Endothelial cell of umbilical vein (primary cell): Measurements from ENCODE around the gene F5.

ENCODE experiments used
- EZH2 ChIP-seq: IDR thresholded peaks from 2 replicates; pipeline ENCODE4 v1.6.1; 2012; ENCODE audit warnings: borderline replicate concordance, low read depth, mild to moderate bottlenecking, moderate library complexity, low read length, inconsistent platforms; ENCODE audit not compliant: severe bottlenecking
- FOS ChIP-seq: IDR thresholded peaks from 2 replicates; pipeline ENCODE4 v1.6.1; 2011; ENCODE audit warnings: mild to moderate bottlenecking, low read length, moderate library complexity, borderline replicate concordance; ENCODE audit not compliant: insufficient read depth
- JUN ChIP-seq: IDR thresholded peaks from 2 replicates; pipeline ENCODE4 v1.6.1; 2011; ENCODE audit warnings: borderline replicate concordance, low read depth; ENCODE audit not compliant: insufficient read length, insufficient read depth
- MYC ChIP-seq: IDR thresholded peaks from one replicate; pipeline ENCODE4 v1.6.1; 2011; ENCODE audit warnings: mild to moderate bottlenecking, low read depth, low read length
- POLR2AphosphoS5 ChIP-seq: IDR thresholded peaks from 2 replicates; pipeline ENCODE4 v1.6.1; 2012; ENCODE audit warnings: low read depth, mild to moderate bottlenecking, control low read depth, low read length, moderate library complexity; ENCODE audit not compliant: insufficient read depth
- TF ChIP-seq, protein P1 (sequence below), 2 donors: IDR thresholded peaks; 1 replicate in 1 of 2; 2 replicates in 1 of 2; pipeline ENCODE4 v1.5.1; 2011; ENCODE audit warnings: low read length in 2 of 2, mild to moderate bottlenecking in 2 of 2, moderate library complexity in 2 of 2, control low read depth in 1 of 2, inconsistent platforms in 1 of 2, low read depth in 1 of 2; ENCODE audit not compliant: insufficient read depth in 1 of 2; ENCODE audit errors: extremely low read depth in 1 of 2

DNA sequence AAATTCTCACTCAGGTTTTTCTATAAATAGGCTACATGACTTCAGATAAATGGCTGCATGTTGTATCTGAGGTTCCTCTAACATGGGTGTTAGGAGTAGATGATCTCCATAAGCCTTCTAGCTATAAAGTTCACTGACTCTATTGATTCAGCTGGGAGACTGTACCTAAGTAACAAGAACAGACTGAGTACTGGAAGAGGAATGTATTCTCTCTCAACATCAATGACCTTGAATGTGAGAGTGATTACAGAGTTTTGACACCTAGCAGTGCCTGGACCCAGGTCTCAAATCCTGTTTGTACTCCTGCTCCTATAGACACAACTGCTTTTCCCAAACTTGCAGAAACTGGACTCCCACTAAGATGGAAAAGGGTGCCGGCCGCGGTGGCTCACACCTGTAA, 91.9 kb downstream of the F5 start:
- TF ChIP-seq, protein P1, sequence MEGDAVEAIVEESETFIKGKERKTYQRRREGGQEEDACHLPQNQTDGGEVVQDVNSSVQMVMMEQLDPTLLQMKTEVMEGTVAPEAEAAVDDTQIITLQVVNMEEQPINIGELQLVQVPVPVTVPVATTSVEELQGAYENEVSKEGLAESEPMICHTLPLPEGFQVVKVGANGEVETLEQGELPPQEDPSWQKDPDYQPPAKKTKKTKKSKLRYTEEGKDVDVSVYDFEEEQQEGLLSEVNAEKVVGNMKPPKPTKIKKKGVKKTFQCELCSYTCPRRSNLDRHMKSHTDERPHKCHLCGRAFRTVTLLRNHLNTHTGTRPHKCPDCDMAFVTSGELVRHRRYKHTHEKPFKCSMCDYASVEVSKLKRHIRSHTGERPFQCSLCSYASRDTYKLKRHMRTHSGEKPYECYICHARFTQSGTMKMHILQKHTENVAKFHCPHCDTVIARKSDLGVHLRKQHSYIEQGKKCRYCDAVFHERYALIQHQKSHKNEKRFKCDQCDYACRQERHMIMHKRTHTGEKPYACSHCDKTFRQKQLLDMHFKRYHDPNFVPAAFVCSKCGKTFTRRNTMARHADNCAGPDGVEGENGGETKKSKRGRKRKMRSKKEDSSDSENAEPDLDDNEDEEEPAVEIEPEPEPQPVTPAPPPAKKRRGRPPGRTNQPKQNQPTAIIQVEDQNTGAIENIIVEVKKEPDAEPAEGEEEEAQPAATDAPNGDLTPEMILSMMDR (IDR thresholded peaks at IDR 0.05; ENCODE audit: extremely low read depth in 1 of 2, insufficient read depth in 1 of 2, low read depth in 1 of 2, low read length in 2 of 2), result no peak
- TF ChIP-seq EZH2 (no peak), POLR2AphosphoS5 (no peak), MYC (no peak), JUN (no peak), FOS (no peak)
